VCaP (cell line): ENCODE measurements around the gene WDR6.

ENCODE experiments used
- H3K27ac ChIP-seq: fragments of 450-650 bp; 2 replicates; pipeline ENCODE4 v1.5.1; 2017
- CTCF ChIP-seq: fragments of 450-650 bp; conservative IDR thresholded peaks from 2 replicates; pipeline ENCODE4 v1.5.1; 2017; ENCODE audit warnings: mild to moderate bottlenecking, moderate library complexity

WDR6 gene

GRCh38 chr3:49004352-49005302 is 2.6 kb upstream of the WDR6 start:
- H3K27ac ChIP-seq = no peak overlapping the region
- TF ChIP-seq CTCF = no peak

GRCh38 chr3:49005303-49005680 is 1.9 kb upstream of the WDR6 start:
- TF ChIP-seq CTCF = no peak
- H3K27ac ChIP-seq = no peak overlapping the region

- H3K27ac ChIP-seq = peak overlapping the region; percentile 99
- TF ChIP-seq CTCF = no peak
Measured at GRCh38 chr3:49005998-49006397, 1.2 kb upstream of the WDR6 start.

- no peak for TF ChIP-seq CTCF
- H3K27ac ChIP-seq = peak overlapping the region; percentile 99
Measured at GRCh38 chr3:49006408-49007067, 653 bp upstream of the WDR6 start.

- H3K27ac ChIP-seq = peak overlapping the region; percentile 99
- TF ChIP-seq CTCF = no peak; the same call in 1 of the 2 replicates
Measured at GRCh38 chr3:49007771-49008528, 759 bp downstream of the WDR6 start.

DNA sequence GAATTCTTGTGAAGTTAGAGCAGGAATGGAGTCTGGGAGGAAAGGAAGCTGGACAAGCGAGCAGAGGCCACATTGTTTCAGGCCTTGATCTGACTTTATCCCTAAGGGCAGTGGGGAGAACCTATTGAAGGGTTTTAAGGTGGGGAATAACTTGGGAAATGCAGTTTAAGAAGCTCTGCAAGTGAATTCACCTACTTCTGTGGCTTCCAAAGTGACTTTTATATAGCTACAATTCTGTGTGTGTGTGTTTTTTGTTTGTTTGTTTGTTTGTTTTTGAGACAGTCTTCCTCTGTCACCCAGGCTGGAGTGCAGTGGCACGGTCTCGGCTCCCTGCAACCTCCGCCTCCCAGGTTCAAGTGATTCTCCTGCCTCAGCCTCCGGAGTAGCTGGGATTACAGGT is 1.4 kb downstream of the WDR6 start:
- H3K27ac ChIP-seq = peak overlapping the region; percentile 99

- H3K27ac ChIP-seq = no peak overlapping the region
Measured at GRCh38 chr3:49009396-49009795, 2.2 kb downstream of the WDR6 start.

More at GRCh38 chr3:49009396-49009795, 2.2 kb downstream of the WDR6 start:
- TF ChIP-seq CTCF = no peak
